B cell (primary cell): ENCODE results near the gene STK17A. TPM values are rescaled to one million over a fixed set of nuclear protein-coding genes. Genes with fewer than 3 reads are reported as not detected.

Source experiments
- ATAC-seq: fragments of 200-7000 bp; cut with Tn5 transposase; one replicate; pipeline ENCODE4 v1.10.0; 2021; ENCODE audit warnings: low read depth, mild to moderate bottlenecking, moderate number of reproducible peaks, moderate library complexity
- CTCF ChIA-PET: fragments of 350-600 bp; sonication (Branson Sonifier 250); formaldehyde crosslinking; loops from one replicate; lab custom pipeline; 2021; ENCODE audit warnings: antibody characterized with exemption, inconsistent platforms; lab: Charles Lee
- POLR2A ChIA-PET: fragments of 350-600 bp; sonication (Branson Sonifier 250); formaldehyde crosslinking; loops from one replicate; lab custom pipeline; 2021; ENCODE audit warnings: antibody characterized with exemption; lab: Charles Lee
- DNase-seq: peaks from one replicate; pipeline ENCODE4 v3.0.0; 2013
- H2AFZ ChIP-seq: 2 replicates; pipeline ENCODE4 v1.6.1; 2012; ENCODE audit warnings: mild to moderate bottlenecking, low read depth, low read length; ENCODE audit not compliant: insufficient read depth, poor library complexity, severe bottlenecking
- H3K27ac ChIP-seq, 2 donors: 1 replicate in 1 of 2; 2 replicates in 1 of 2; pipeline ENCODE4 v1.5.1; 2012 to 2013; ENCODE audit warnings: low read length in 2 of 2, mild to moderate bottlenecking in 2 of 2, moderate library complexity in 1 of 2
- H3K27me3 ChIP-seq, 4 experiments: fragments of 200-600 bp in 1 of 4; sonication (generic) in 1 of 4; replicated peaks in 1 of 4; 1 replicate in 2 of 4; 2 replicates in 2 of 4; pipeline versions ENCODE4 v1.6.1 to v1.7.0; 2013 to 2016; ENCODE audit warnings: low read length in 3 of 4, mild to moderate bottlenecking in 2 of 4, mixed read lengths in 1 of 4, moderate library complexity in 1 of 4; ENCODE audit not compliant: insufficient read depth in 4 of 4, control insufficient read depth in 3 of 4; ENCODE audit errors: control extremely low read depth in 1 of 4
- H3K36me3 ChIP-seq, 2 experiments: replicated peaks in 1 of 2; 1 replicate in 1 of 2; 2 replicates in 1 of 2; pipeline versions ENCODE4 v1.6.1 to v1.7.1; 2013; ENCODE audit warnings: low read length in 1 of 2; ENCODE audit not compliant: insufficient read depth in 2 of 2, control insufficient read depth in 1 of 2; ENCODE audit errors: control extremely low read depth in 1 of 2, extremely low read depth in 1 of 2
- H3K4me1 ChIP-seq, 2 donors: fragments of 200-600 bp in 1 of 2; sonication (generic) in 1 of 2; 1 replicate in 1 of 2; 2 replicates in 1 of 2; pipeline versions ENCODE4 v1.5.1 to v1.6.1; 2013 to 2017; ENCODE audit warnings: low read length in 2 of 2; ENCODE audit not compliant: control insufficient read depth in 2 of 2, insufficient read depth in 2 of 2
- H3K4me2 ChIP-seq: replicated peaks from 2 replicates; pipeline ENCODE3; 2012; ENCODE audit warnings: mild to moderate bottlenecking, low read depth, low read length; ENCODE audit not compliant: poor library complexity, severe bottlenecking
- H3K4me3 ChIP-seq, 5 experiments: fragments of 200-600 bp in 1 of 5; sonication (generic) in 1 of 5; 1 replicate in 3 of 5; 2 replicates in 2 of 5; pipeline versions ENCODE4 v1.5.1 to v1.7.0; 2011 to 2016; ENCODE audit warnings: low read length in 4 of 5, mild to moderate bottlenecking in 4 of 5, low read depth in 2 of 5, control low read depth in 1 of 5, moderate library complexity in 1 of 5; ENCODE audit not compliant: insufficient read depth in 1 of 5; ENCODE audit errors: control extremely low read depth in 1 of 5, extremely low read depth in 1 of 5
- H3K79me2 ChIP-seq: fragments of 200-600 bp; sonication (generic); one replicate; pipeline ENCODE4 v1.6.0; 2016; ENCODE audit warnings: low read length; ENCODE audit not compliant: control insufficient read depth, insufficient read depth
- H3K9ac ChIP-seq: fragments of 200-600 bp; sonication (generic); 2 replicates; pipeline ENCODE4 v1.6.1; 2017; ENCODE audit warnings: mild to moderate bottlenecking, low read length, moderate library complexity
- H3K9me3 ChIP-seq, 3 donors: one replicate each; pipeline versions ENCODE4 v1.6.1 to v1.7.1; 2013; ENCODE audit warnings: low read length in 2 of 3; ENCODE audit not compliant: control insufficient read depth in 2 of 3, insufficient read depth in 1 of 3; ENCODE audit errors: control extremely low read depth in 1 of 3
- H4K20me1 ChIP-seq: 2 replicates; pipeline ENCODE4 v1.6.0; 2012; ENCODE audit warnings: mild to moderate bottlenecking, low read length; ENCODE audit not compliant: insufficient read depth, control insufficient read depth, poor library complexity, severe bottlenecking
- H3K27ac Mint-ChIP-seq: one replicate; pipeline ENCODE4 v1.8.0; 2021; ENCODE audit warnings: mixed read lengths
- H3K27me3 Mint-ChIP-seq: one replicate; pipeline ENCODE4 v1.8.0; 2021; ENCODE audit warnings: mixed read lengths
- H3K4me1 Mint-ChIP-seq: one replicate; pipeline ENCODE4 v1.8.0; 2021; ENCODE audit warnings: mixed read lengths
- H3K4me3 Mint-ChIP-seq: one replicate; pipeline ENCODE4 v1.8.0; 2021; ENCODE audit warnings: mixed read lengths
- H3K9me3 Mint-ChIP-seq: one replicate; pipeline ENCODE4 v1.8.0; 2022; ENCODE audit warnings: mixed read lengths; ENCODE audit not compliant: insufficient read depth
- EZH2 ChIP-seq: IDR thresholded peaks from 2 replicates; pipeline ENCODE4 v1.6.1; 2012; ENCODE audit warnings: borderline replicate concordance, low read depth, mild to moderate bottlenecking, moderate library complexity, low read length; ENCODE audit not compliant: insufficient read depth, poor library complexity, severe bottlenecking
- WGBS: methylation state at CpG from one replicate; pipeline ENCODE4 v1.1.5; 2013; ENCODE audit warnings: missing lambda C conversion rate; ENCODE audit not compliant: insufficient coverage; 5-methylcytosine and 5-hydroxymethylcytosine counted together
- intact Hi-C: fragments of 100-400 bp; cut with micrococcal nuclease; formaldehyde crosslinking; loops from one replicate; pipeline ENCODE4 v1.10.0; 2022
- polyA plus RNA-seq: library from polyadenylated mRNA; depleted of rRNA; stranded (reverse); fragments of >200 nt; gene quantifications from 2 replicates; pipeline ENCODE4 v1.2.3, GENCODE V29; 2012
- total RNA-seq, 2 donors: library from RNA; stranded (reverse); fragments of 120-200 nt in 1 of 2; gene quantifications; 1 replicate in 1 of 2; 2 replicates in 1 of 2; pipeline versions ENCODE4 v1.2.3 to v1.2.4, GENCODE V29; 2013 to 2022
- TF ChIP-seq, protein P1 (sequence below): fragments of 200-600 bp; IDR thresholded peaks from one replicate; pipeline ENCODE4 v1.8.0; 2022; ENCODE audit warnings: antibody characterized with exemption, mild to moderate bottlenecking

STK17A gene
- total and polyA plus RNA-seq, 2 donors (not counting 1 experiment from before 2014, with no cell fraction given): 72.8 to 111 TPM

- CTCF ChIA-PET: interaction anchor here (0.5 to 2.9 kb wide), 3 partner anchors 30 to 87 kb away, joined by 3 to 8 read pairs (median 8); partner anchors contain the start of gene STK17A
- peak; percentile 66 for ATAC-seq
- peak overlapping the region; percentile 4 to 71 for H3K27ac ChIP-seq
- H4K20me1 ChIP-seq: no peaks in the 10 kb centered on the region
- Mint-ChIP-seq H3K4me1 (peaks cover 53% of the 10 kb centered on the region), H3K27me3 (no peaks in the 10 kb centered on the region), H3K9me3 (peaks cover 18% of the 10 kb centered on the region), H3K4me3 (peak overlapping the region; percentile 50), H3K27ac (peak overlapping the region; percentile 71)
- no peak for TF ChIP-seq EZH2
- TF ChIP-seq, protein P1, sequence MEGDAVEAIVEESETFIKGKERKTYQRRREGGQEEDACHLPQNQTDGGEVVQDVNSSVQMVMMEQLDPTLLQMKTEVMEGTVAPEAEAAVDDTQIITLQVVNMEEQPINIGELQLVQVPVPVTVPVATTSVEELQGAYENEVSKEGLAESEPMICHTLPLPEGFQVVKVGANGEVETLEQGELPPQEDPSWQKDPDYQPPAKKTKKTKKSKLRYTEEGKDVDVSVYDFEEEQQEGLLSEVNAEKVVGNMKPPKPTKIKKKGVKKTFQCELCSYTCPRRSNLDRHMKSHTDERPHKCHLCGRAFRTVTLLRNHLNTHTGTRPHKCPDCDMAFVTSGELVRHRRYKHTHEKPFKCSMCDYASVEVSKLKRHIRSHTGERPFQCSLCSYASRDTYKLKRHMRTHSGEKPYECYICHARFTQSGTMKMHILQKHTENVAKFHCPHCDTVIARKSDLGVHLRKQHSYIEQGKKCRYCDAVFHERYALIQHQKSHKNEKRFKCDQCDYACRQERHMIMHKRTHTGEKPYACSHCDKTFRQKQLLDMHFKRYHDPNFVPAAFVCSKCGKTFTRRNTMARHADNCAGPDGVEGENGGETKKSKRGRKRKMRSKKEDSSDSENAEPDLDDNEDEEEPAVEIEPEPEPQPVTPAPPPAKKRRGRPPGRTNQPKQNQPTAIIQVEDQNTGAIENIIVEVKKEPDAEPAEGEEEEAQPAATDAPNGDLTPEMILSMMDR: no peak
- peak; percentile 64 for DNase-seq
- H3K9ac ChIP-seq: peak overlapping the region; percentile 14
- peaks cover 70% of the 10 kb centered on the region for H3K79me2 ChIP-seq
- H3K27me3 ChIP-seq: no peaks in the 10 kb centered on the region
- intact Hi-C loops: no loop called here
- 43% methylated on average over 9 of the region's 15 CpGs for WGBS
- no peak overlapping the region for H2AFZ ChIP-seq
- peak overlapping the region; percentile 47 for H3K4me2 ChIP-seq
- POLR2A ChIA-PET: interaction anchor here (0.8 kb wide), 2 partner anchors 17 to 87 kb away, joined by 4 to 14 read pairs; partner anchors contain the start of gene STK17A
- H3K4me1 ChIP-seq: peaks cover 20 to 46% of the 10 kb centered on the region in 2 donors
- peaks cover 4 to 5% of the 10 kb centered on the region in 2 experiments for H3K36me3 ChIP-seq
- H3K4me3 ChIP-seq: peak overlapping the region in 2 of 5 experiments; percentile 3 to 19
- H3K9me3 ChIP-seq: peaks cover 10 to 52% (median 24%) of the 10 kb centered on the region in 3 donors
These were observed 86.6 kb downstream of the STK17A start for GRCh38 chr7:43669286-43670081.

GRCh38 chr7:43671521-43671920 is 88.6 kb downstream of the STK17A start:
- no CpG with 5 or more reads among the region's 4 CpGs for WGBS
- Mint-ChIP-seq H3K27ac (peak overlapping the region; percentile 26), H3K27me3 (no peaks in the 10 kb centered on the region), H3K4me3 (no peak overlapping the region), H3K9me3 (peaks cover 25% of the 10 kb centered on the region), H3K4me1 (peaks cover 47% of the 10 kb centered on the region)
- TF ChIP-seq, protein P1: no peak
- no peak for TF ChIP-seq EZH2
- Histone ChIP-seq H3K4me3 (no peak overlapping the region), H3K4me2 (no peak overlapping the region), H3K27me3 (no peaks in the 10 kb centered on the region), H3K79me2 (peaks cover 75% of the 10 kb centered on the region), H3K9me3 (peaks cover 10 to 51% (median 24%) of the 10 kb centered on the region in 3 donors), H2AFZ (no peak overlapping the region), H3K36me3 (peaks cover 3 to 4% of the 10 kb centered on the region in 2 experiments), H3K4me1 (peaks cover 20 to 40% of the 10 kb centered on the region in 2 donors), H3K27ac (no peak overlapping the region), H3K9ac (no peak overlapping the region), H4K20me1 (no peaks in the 10 kb centered on the region)
- DNase-seq (no peak), ATAC-seq (no peak)
- ChIA-PET POLR2A (no interaction called here), CTCF (interaction anchor here (2.9 kb wide), 1 partner anchor 89 kb away, joined by 8 read pairs; the partner anchor contains the start of gene STK17A)
- intact Hi-C loops: no loop called here
